GM18508 (cell line): Measurements from ENCODE around the gene RPTOR.

ENCODE experiments used
- ATAC-seq: cut with Tn5 transposase; IDR thresholded peaks from one replicate; pipeline ENCODE4 v1.9.1; 2021; ENCODE audit warnings: moderate number of reproducible peaks; ENCODE audit not compliant: insufficient read depth, unreplicated experiment

The RPTOR gene

GRCh38 chr17:80906364-80907259 lies 362.0 kb downstream of the RPTOR start:
- ATAC-seq: no peak

GRCh38 chr17:80907281-80907680 lies 362.6 kb downstream of the RPTOR start:
- no peak for ATAC-seq

- no peak for ATAC-seq
Observed at GRCh38 chr17:80908211-80908610, 363.6 kb downstream of the RPTOR start.

- no peak for ATAC-seq
Observed at GRCh38 chr17:80908776-80909175, 364.1 kb downstream of the RPTOR start.

- no peak for ATAC-seq
Observed at GRCh38 chr17:80909635-80910034, 365.0 kb downstream of the RPTOR start.

- ATAC-seq: no peak
Observed at GRCh38 chr17:80910043-80910442, 365.4 kb downstream of the RPTOR start.

- ATAC-seq: no peak
Observed at GRCh38 chr17:80912476-80912875, 367.8 kb downstream of the RPTOR start.

- no peak for ATAC-seq
Observed at GRCh38 chr17:80913928-80914821, 369.5 kb downstream of the RPTOR start.

GRCh38 chr17:80916246-80916645 lies 371.6 kb downstream of the RPTOR start:
- ATAC-seq: no peak

GRCh38 chr17:80917716-80918560 lies 373.3 kb downstream of the RPTOR start:
- ATAC-seq: no peak

- no peak for ATAC-seq
Observed at GRCh38 chr17:80918731-80919130, 374.1 kb downstream of the RPTOR start.

- no peak for ATAC-seq
Observed at GRCh38 chr17:80919331-80920311, 375.0 kb downstream of the RPTOR start.

- ATAC-seq: no peak
Observed at GRCh38 chr17:80920441-80920840, 375.8 kb downstream of the RPTOR start.

GRCh38 chr17:80921159-80921558 lies 376.5 kb downstream of the RPTOR start:
- no peak for ATAC-seq

GRCh38 chr17:80921741-80922579 lies 377.3 kb downstream of the RPTOR start:
- no peak for ATAC-seq

GRCh38 chr17:80922580-80923160 lies 378.0 kb downstream of the RPTOR start:
- ATAC-seq: no peak

- no peak for ATAC-seq
Observed at GRCh38 chr17:80923211-80924110, 378.8 kb downstream of the RPTOR start.
